NT2/D1 (cell line): Measurements from ENCODE around the gene TECR.

Source experiments
- YY1 ChIP-seq: IDR thresholded peaks from 2 replicates; pipeline ENCODE4 v1.6.1; 2011; ENCODE audit not compliant: insufficient read length, insufficient read depth
- ZNF274 ChIP-seq: IDR thresholded peaks from 2 replicates; pipeline ENCODE4 v1.6.1; 2011; ENCODE audit warnings: mild to moderate bottlenecking, low read depth, low read length

DNA sequence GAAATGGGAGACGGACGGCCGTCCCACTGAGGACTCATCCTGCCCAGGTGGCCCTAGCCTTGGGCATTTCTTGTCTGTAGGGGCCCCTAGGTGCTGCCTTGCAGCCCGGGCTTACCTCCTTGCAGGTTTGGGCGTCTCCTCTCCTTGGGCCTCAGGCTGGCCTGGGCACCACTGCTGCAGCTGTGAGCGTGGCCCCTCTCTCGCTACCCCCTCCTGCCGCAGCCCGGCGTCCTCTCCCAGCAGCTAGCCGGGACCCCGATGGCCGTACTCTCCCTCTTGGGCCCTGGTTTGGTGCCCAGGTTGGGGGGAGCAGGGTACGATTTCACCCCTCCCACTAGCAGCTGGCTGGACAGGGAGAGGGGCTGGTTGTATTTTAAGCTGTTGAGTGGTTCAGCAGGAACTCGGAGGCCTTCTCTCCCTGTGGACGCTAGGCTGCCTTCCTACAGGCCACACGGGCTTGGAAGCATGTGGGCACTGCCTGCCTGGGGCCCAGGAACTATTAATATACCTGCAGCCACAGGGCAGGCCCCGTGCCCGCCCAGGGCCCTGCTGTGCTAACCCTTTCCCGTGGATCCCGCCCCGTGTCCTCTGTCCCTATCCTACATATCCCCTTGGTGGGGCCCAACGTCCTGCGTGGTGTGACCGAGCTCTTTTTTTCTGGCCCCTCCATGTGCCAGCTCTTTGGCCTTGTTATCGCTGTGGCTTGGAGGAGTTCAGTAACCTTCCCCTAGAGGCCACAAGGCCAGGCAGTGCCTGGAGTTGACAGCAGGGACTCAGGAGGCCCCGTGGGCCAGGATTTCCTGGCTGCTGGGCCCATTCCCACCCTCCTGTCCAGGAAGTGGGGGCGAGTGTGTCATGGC lies 30.8 kb downstream of the TECR start:
- no peak for TF ChIP-seq ZNF274
- TF ChIP-seq YY1, result no peak
